22Rv1 (cell line): ENCODE results near the gene A2M.

Source experiments
- CTCF ChIP-seq: fragments of 450-650 bp; IDR thresholded peaks from 2 replicates; pipeline ENCODE4 v1.5.1; 2017; ENCODE audit warnings: mild to moderate bottlenecking
- ZFX ChIP-seq: fragments of 450-650 bp; IDR thresholded peaks from 2 replicates; pipeline ENCODE4 v1.6.1; 2017; ENCODE audit warnings: antibody characterized with exemption, borderline replicate concordance

- no peak for TF ChIP-seq CTCF
- TF ChIP-seq ZFX = no peak
Observed at GRCh38 chr12:9066183-9066623, 49.5 kb downstream of the A2M start.
